Measurements from ENCODE around the gene GLDN. TPM values are rescaled to one million over a fixed set of nuclear protein-coding genes. Genes with fewer than 3 reads are reported as not detected.

GLDN gene
- total RNA-seq, 1 experiment from 2014 or later, result 1.3 TPM

GRCh38 chr15:51335087-51335486, 6.4 kb upstream of the GLDN start:
- no peak overlapping the region for H3K18ac ChIP-seq (ENCODE audit: insufficient read length, low read depth, low read length)
- no peak overlapping the region for H2BK15ac ChIP-seq (ENCODE audit: low read depth, low read length)
- H2AFZ ChIP-seq (ENCODE audit: low read length), result no peak overlapping the region
- no peaks in the 10 kb centered on the region for H3K4me1 ChIP-seq (ENCODE audit: insufficient read depth, low read length)
- no peaks in the 10 kb centered on the region for H3K79me1 ChIP-seq (ENCODE audit: insufficient read depth, low read depth, low read length, poor library complexity, severe bottlenecking)
- H3K14ac ChIP-seq (ENCODE audit: insufficient read depth, low read length), result no peak overlapping the region
- no peak overlapping the region for H2AK5ac ChIP-seq (ENCODE audit: insufficient read length, low read length)
- no peak overlapping the region for H3K9ac ChIP-seq (ENCODE audit: extremely low read depth, insufficient read length, low read length)
- no peak overlapping the region for H3K23ac ChIP-seq (ENCODE audit: insufficient read length, low read depth, low read length)
- H2BK120ac ChIP-seq (ENCODE audit: low read depth, low read length, poor library complexity, severe bottlenecking), result no peak overlapping the region
- H4K20me1 ChIP-seq (ENCODE audit: control insufficient read depth, insufficient read depth, insufficient read length), result no peaks in the 10 kb centered on the region
- H3K27me3 ChIP-seq (ENCODE audit: insufficient read depth, low read length), result peaks cover 2% of the 10 kb centered on the region; the same call in 1 of the 2 replicates
- TF ChIP-seq, protein P1, sequence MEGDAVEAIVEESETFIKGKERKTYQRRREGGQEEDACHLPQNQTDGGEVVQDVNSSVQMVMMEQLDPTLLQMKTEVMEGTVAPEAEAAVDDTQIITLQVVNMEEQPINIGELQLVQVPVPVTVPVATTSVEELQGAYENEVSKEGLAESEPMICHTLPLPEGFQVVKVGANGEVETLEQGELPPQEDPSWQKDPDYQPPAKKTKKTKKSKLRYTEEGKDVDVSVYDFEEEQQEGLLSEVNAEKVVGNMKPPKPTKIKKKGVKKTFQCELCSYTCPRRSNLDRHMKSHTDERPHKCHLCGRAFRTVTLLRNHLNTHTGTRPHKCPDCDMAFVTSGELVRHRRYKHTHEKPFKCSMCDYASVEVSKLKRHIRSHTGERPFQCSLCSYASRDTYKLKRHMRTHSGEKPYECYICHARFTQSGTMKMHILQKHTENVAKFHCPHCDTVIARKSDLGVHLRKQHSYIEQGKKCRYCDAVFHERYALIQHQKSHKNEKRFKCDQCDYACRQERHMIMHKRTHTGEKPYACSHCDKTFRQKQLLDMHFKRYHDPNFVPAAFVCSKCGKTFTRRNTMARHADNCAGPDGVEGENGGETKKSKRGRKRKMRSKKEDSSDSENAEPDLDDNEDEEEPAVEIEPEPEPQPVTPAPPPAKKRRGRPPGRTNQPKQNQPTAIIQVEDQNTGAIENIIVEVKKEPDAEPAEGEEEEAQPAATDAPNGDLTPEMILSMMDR (conservative IDR thresholded peaks at IDR 0.05), result no peak
- no peak overlapping the region for H2BK5ac ChIP-seq (ENCODE audit: insufficient read length, low read length)
- no peak overlapping the region for H3K56ac ChIP-seq (ENCODE audit: insufficient read length, low read depth, low read length)
- H3K27ac Mint-ChIP-seq, result no peak overlapping the region
- no peak overlapping the region for H3T11ph ChIP-seq (ENCODE audit: low read length)
- DNase-seq, result no peak
- no peak overlapping the region for H2BK12ac ChIP-seq (ENCODE audit: insufficient read length, low read depth, low read length)
- no peaks in the 10 kb centered on the region; a peak in 1 of 7 replicates for H3K36me3 Mint-ChIP-seq (ENCODE audit: insufficient read depth in 1 of 3, low read depth in 3 of 3)
- no peak overlapping the region for H3K27ac ChIP-seq (ENCODE audit: insufficient read length, low read depth, low read length)
- H3K4me3 Mint-ChIP-seq, result no peak overlapping the region
- H3K27me3 Mint-ChIP-seq (ENCODE audit: low read depth), result peaks cover 36% of the 10 kb centered on the region
- H3K9me3 Mint-ChIP-seq, result no peaks in the 10 kb centered on the region
- H3K4me2 ChIP-seq (ENCODE audit: insufficient read depth, insufficient read length, low read length), result no peak overlapping the region
- no peaks in the 10 kb centered on the region for H3K79me2 ChIP-seq (ENCODE audit: insufficient read depth, low read length)
- no peak overlapping the region for H4K5ac ChIP-seq (ENCODE audit: insufficient read length, low read depth, low read length)
- no peaks in the 10 kb centered on the region for H3K4me1 Mint-ChIP-seq
- no peak overlapping the region for H3K4ac ChIP-seq (ENCODE audit: low read depth, low read length)
- no peak overlapping the region for H4K8ac ChIP-seq (replicated peaks; ENCODE audit: insufficient read length, low read depth, low read length)
- no peak overlapping the region for H2BK20ac ChIP-seq (ENCODE audit: low read depth, low read length, poor library complexity, severe bottlenecking)
- no peak overlapping the region for H4K91ac ChIP-seq (ENCODE audit: insufficient read length, low read depth, low read length)
- no peaks in the 10 kb centered on the region for H3K9me3 ChIP-seq (ENCODE audit: control insufficient read depth, low read depth, low read length)
- H3K23me2 ChIP-seq (ENCODE audit: insufficient read length, low read depth, low read length, poor library complexity, severe bottlenecking), result no peaks in the 10 kb centered on the region
- WGBS (ENCODE audit: extremely low coverage, insufficient read length, low lambda C conversion rate), result no CpG with 5 or more reads among the region's 5 CpGs
